ENCODE results near the gene KRT38. TPM values are rescaled to one million over a fixed set of nuclear protein-coding genes. Genes with fewer than 3 reads are reported as not detected.

KRT38 gene
- total and polyA plus RNA-seq, 9 donors, result not detected

DNA sequence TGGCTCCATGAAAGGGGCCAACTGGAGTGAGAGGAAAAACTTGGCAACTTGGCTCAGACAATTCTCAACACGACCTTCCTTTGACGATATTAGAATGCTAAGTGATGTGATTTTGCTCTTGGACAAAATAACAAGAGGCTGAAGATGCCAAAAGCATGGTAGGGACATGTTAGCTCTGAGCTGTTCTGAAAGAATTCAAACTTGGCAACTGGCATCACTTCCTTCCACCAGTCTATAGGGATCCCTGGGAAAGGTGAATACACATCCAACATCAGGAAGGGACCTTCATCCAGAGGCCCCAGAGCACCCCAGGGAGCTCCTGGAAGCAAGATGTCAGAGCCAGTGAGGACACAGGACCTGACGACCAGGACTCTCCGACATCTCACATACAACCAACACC is 20.6 kb downstream of the KRT38 start:
- intact Hi-C loops (cut with DNase I), result no loop called here
- DNase-seq, result no peak

GRCh38 chr17:41419716-41420115 is 21.1 kb downstream of the KRT38 start:
- Histone ChIP-seq H3K4me1 (ENCODE audit: insufficient read depth) (peaks cover 28% of the 10 kb centered on the region), H3K27me3 (no peaks in the 10 kb centered on the region), H3K36me3 (no peaks in the 10 kb centered on the region), H3K9me3 (no peaks in the 10 kb centered on the region), H3K27ac (no peak overlapping the region), H3K4me3 (no peak overlapping the region)
- intact Hi-C loops (cut with DNase I), result loop anchor here in 2 of 4 donors (10.0 kb wide), 1 partner anchor 105 kb away; the partner anchor contains the start of gene KRT19 (in 2 of the 2)
- TF ChIP-seq POLR2A (IDR thresholded peaks at IDR 0.05) (no peak), CTCF (IDR thresholded peaks at IDR 0.05) (no peak), EP300 (IDR thresholded peaks at IDR 0.05) (no peak)
- WGBS, 3 donors, result 93 to 95% (median 93%) methylated on average over 4 of the region's 4 CpGs
- no peak for DNase-seq

More for the DNA sequence above, 20.6 kb downstream of the KRT38 start:
- 38 to 46% (median 40%) methylated on average over 4 of the region's 4 CpGs for WGBS, 3 donors
- H3K4me3 ChIP-seq, result no peak overlapping the region
- no peaks in the 10 kb centered on the region for H3K9me3 ChIP-seq
- no peak overlapping the region for H3K27ac ChIP-seq
- peaks cover 25% of the 10 kb centered on the region for H3K4me1 ChIP-seq (ENCODE audit: insufficient read depth)
- TF ChIP-seq EP300 (IDR thresholded peaks at IDR 0.05), result no peak
- TF ChIP-seq POLR2A (IDR thresholded peaks at IDR 0.05), result no peak
- no peak for TF ChIP-seq CTCF (IDR thresholded peaks at IDR 0.05)
- no peaks in the 10 kb centered on the region for H3K27me3 ChIP-seq
- H3K36me3 ChIP-seq, result no peaks in the 10 kb centered on the region

DNA sequence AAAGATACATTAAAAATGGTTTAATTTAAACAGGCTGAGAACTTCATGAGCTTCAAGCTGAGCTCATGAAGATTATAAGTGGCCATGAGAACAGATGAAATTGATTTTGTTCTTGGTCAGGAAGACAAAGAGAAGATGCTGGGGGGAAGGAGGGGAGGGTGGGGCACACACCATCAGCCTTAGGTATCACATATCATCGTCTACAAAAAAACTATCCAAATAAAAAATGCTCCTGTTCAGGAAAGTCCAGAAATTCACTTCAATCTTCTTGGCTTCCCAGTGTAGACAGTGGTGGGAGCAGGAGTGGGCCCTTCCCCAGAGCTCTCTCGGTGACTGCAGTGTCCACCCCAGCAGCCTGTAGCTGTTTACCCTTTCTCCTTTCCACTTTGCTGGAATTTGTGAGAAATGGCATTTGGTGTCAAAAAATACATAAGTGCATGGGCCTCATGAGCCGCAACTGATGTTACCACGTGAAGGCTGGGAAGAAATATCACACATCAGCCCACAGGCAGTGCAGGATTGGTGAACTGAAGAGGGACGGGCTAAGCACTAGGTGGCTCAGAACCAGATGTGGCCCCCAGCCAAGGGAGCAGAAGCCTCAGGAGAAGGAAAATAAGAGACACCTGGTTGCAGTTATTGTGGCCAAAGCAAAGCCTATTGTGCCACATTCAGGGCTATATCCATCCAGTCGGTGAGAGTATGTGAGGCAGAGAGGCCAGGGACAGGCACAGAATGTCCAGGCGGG is 22.5 kb downstream of the KRT38 start:
- Histone ChIP-seq H3K36me3 (no peaks in the 10 kb centered on the region), H3K27me3 (no peaks in the 10 kb centered on the region), H3K27ac (no peak overlapping the region), H3K4me3 (no peak overlapping the region), H3K9me3 (no peaks in the 10 kb centered on the region), H3K4me1 (ENCODE audit: insufficient read depth) (peaks cover 36% of the 10 kb centered on the region)
- WGBS, 3 donors, result 61 to 73% (median 65%) methylated on average over 7 of the region's 7 CpGs
- intact Hi-C loops (cut with DNase I), result loop anchor here in 2 of 4 donors (10.0 kb wide), 1 partner anchor 107 kb away; the partner anchor contains the start of gene KRT19 (in 2 of the 2)
- DNase-seq, result no peak
- TF ChIP-seq CTCF (IDR thresholded peaks at IDR 0.05) (no peak), EP300 (IDR thresholded peaks at IDR 0.05) (no peak), POLR2A (IDR thresholded peaks at IDR 0.05) (no peak)

DNA sequence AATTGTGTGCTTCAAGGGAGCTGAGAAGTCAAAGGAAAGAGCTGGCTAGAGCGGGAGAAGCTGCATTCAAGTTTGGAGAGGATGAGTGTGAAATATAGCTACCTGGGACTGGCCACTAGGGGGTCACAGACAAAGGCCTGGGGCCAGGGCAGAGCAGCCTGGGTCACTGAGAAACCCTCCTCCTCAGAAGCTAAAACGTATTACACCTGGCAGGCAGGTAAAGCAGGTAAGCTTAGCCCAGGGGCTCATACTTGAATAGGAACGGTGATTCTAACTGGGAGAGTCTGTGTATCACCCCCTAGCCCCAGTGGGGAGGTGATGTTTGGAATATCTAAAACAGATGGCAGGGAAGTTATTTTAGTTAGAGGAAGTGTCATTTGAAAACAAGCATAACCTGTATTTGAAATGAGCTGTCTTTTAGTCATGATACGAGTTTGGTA is 23.2 kb downstream of the KRT38 start:
- H3K4me1 ChIP-seq (ENCODE audit: insufficient read depth), result peaks cover 36% of the 10 kb centered on the region
- no peaks in the 10 kb centered on the region for H3K27me3 ChIP-seq
- no peaks in the 10 kb centered on the region for H3K9me3 ChIP-seq
- H3K36me3 ChIP-seq, result no peaks in the 10 kb centered on the region
- intact Hi-C loops (cut with DNase I), result loop anchor here in 2 of 4 donors (10.0 kb wide), 1 partner anchor 107 kb away; the partner anchor contains the start of gene KRT19 (in 2 of the 2)
- WGBS, 3 donors, result 23 to 58% (median 33%) methylated on average over 4 of the region's 4 CpGs
- no peak overlapping the region for H3K27ac ChIP-seq
- DNase-seq, result no peak
- no peak for TF ChIP-seq CTCF (IDR thresholded peaks at IDR 0.05)
- H3K4me3 ChIP-seq, result no peak overlapping the region

Measured in ovary (tissue), 9 donors.